Muscle of back (tissue), 13 donors: Measurements from ENCODE around the gene SLC9B1. TPM values are rescaled to one million over a fixed set of nuclear protein-coding genes. Genes with fewer than 3 reads are reported as not detected.
A peak's percentile ranks its signal among the peaks of the same experiment; 100 is the strongest.

Experiments
- DNase-seq, 3 donors: peaks; one replicate each; pipeline versions ENCODE4 v3.0.0 to v3.0.0-alpha.2; 2013
- long read RNA-seq, 9 donors: transcript quantifications; one replicate each; lab custom pipeline, GENCODE V29; 2026
- polyA plus RNA-seq, 10 donors: library from polyadenylated mRNA; unstranded; fragments of 120-200 nt; gene quantifications; one replicate each; pipeline ENCODE4 v1.2.1, GENCODE V29; 2013; ENCODE audit not compliant: insufficient read length in 10 of 10

Gene SLC9B1, protein sequence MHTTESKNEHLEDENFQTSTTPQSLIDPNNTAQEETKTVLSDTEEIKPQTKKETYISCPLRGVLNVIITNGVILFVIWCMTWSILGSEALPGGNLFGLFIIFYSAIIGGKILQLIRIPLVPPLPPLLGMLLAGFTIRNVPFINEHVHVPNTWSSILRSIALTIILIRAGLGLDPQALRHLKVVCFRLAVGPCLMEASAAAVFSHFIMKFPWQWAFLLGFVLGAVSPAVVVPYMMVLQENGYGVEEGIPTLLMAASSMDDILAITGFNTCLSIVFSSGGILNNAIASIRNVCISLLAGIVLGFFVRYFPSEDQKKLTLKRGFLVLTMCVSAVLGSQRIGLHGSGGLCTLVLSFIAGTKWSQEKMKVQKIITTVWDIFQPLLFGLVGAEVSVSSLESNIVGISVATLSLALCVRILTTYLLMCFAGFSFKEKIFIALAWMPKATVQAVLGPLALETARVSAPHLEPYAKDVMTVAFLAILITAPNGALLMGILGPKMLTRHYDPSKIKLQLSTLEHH
- 1 to 10 TPM; 1.0 to 2.7 (median 2.0) TPM for polyA plus RNA-seq
- long read RNA-seq, donor 1: 0 reads
- long read RNA-seq, donor 2: 0 reads
- long read RNA-seq, donor 3: 0 reads
- long read RNA-seq, donor 4: 0 reads
- long read RNA-seq, donor 5: 0 reads
- long read RNA-seq, donor 6: 0 reads
- long read RNA-seq, donor 7: 0 reads
- long read RNA-seq, donor 8: 0 reads
- long read RNA-seq, donor 9: 0 reads

DNA sequence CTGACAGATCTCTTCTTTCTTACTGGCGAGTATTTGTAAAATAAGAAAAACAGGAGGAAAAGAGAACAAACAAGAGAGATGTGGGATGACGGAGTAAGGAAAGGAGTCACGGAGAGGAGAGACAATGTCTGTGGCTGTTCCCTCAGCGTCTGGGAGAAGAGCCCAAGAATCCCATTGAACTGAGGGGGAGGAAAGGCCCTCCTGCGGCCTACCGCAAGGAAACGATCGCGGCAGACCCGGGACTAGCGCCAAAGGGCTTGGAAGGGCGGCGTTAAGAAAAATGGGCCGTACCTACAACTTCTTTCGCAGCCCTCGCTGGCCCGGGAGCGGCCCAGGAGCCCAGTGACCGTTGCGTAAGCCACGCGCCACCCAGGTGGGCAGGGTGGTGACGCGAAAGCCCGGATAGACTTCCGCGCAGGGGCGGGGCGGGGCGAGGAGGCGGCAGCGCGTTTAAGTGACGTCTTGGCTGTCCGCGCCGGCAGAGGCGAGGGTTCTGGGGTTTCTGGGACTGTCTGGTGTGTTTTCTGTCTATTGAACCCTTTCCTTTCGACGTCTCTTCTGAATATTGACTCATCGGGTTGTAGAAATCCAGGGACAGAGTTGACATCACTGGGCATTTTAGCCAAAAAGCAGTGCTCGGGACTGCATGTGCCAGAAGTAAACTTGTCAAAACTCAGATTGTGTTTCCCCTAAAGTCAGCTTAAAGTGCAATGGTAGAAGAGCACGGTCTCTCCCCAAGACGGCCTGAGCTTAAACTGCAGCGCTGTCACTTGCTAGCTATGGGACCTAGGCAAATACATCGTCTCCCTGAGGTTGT, at the start of gene SLC9B1:
Gene SLC9B1 (minus strand): TSS at position 398 of the 817 bp plus-strand sequence. CDS start 27,994 bp downstream, outside the sequence.
- DNase-seq: peak; percentile 95 to 98 (median 96)

DNA sequence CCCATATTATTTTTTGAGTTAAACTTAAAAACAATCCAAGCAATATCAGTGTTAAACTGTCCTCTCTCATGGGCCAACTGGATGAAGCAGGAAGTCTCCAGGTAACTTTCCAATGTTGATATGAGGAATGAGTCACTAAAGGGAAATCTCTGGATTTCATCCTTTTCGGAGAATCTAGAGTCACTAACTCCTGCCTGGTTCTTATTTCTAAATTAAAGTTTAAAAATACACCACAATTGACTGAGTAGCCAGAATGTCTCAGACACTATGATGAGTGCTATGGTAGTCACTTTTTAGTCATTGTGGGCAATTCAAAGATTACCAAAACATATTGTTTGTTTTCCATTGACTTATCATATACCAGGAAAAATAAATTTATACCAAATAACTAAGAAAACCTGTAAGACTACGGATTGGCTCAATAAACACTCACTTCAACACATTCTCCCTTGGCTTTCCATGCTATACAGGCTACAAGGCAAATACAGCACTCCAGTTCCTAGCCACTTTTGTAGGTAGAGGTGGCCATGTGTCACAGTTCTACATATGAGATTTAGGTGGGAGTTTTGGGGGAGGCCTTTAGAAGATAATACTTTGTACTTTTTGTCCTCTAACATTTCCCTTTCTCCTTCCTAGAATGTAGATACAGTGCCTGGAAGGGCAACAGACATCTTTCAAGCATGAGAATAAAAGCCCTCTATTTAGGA, 48.5 kb upstream of the SLC9B1 start:
- DNase-seq: no peak

DNA sequence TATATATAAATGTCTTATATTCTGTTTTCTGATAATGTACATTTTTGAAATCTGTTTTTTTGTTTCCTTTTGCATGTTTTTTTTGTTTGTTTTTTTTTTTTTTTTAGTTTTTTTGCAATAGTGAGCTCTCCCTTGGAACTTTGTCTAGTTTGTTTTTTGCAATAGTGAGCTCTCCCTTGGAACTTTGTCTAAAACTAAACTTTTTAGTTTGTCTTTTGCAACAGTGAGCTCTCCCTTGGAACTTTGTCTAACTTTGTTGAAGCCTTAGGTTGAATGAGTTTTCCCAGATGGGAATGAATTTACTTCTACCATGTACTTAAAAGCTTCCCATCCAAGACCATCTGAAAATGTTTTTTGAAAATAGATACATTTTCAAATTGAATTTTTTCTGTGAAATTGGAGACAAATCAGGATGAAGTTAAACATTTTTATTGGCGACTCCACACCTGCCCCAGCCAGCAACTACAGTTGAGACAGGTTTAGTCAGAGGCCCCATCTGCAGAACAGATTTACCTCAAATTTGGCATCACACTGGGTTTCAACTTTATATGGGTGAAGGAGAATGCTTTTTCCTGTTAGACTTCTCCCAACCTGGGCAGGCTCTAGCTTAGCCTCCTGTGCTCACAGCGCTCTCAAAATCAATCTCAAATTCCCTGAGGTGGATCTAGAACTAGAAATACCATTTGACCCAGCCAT, 41.1 kb upstream of the SLC9B1 start:
- no peak for DNase-seq

DNA sequence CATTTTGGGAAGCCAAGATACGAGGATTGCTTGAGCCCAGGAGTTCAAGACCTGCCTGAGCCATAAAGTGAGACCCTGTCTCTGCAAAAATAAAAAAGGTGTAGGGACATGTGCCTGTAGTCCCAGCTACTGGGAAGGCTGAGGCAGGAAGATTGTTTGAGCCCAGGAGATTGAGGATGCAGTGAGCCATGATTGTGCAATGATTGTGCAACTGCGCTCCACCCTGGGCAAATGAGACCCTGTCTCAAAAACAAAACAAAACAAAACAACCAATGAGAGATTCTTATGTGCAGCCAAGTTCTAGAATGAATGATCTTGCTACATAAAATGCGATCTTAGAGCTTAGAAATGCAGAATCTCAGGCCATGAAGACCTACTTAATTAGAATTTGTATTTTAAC, 34.5 kb upstream of the SLC9B1 start:
- DNase-seq: no peak

DNA sequence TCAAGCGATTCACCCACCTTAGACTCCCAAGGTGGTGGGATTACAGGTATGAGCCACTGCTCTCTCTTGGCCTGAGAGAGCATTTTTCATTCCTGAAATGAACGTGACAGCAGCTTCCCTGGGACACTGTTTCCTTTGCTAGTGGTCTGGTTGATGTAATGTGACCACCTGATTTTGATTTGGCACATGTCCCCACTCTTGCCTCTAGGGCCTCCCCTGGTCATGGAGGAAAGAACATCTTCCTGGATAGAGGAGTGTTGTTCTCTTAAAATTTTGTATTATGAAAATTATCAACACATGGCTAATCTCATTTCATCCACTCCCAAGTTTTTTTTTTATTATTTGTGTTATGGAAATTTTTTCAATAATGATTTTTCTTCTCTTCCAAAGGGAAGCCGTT, 33.3 kb upstream of the SLC9B1 start:
- DNase-seq: no peak

DNA sequence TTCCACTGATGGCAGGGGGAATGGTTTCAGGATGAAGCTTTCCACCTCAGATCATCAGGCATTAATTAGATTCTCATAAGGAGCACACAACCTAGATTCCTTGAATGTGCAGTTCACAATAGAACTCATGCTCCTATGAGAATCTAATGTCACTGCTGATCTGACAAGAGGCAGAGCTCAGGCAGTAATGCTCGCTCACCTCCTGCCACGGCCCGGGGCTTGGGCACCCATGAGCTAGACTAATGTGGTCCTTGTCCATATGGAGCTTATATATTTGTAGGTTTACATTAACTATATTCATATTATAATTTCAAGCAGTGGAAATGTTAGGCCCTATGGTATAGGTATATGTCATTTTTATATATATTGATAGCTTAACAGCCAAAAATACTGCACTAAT, 32.6 kb upstream of the SLC9B1 start:
- DNase-seq: no peak

DNA sequence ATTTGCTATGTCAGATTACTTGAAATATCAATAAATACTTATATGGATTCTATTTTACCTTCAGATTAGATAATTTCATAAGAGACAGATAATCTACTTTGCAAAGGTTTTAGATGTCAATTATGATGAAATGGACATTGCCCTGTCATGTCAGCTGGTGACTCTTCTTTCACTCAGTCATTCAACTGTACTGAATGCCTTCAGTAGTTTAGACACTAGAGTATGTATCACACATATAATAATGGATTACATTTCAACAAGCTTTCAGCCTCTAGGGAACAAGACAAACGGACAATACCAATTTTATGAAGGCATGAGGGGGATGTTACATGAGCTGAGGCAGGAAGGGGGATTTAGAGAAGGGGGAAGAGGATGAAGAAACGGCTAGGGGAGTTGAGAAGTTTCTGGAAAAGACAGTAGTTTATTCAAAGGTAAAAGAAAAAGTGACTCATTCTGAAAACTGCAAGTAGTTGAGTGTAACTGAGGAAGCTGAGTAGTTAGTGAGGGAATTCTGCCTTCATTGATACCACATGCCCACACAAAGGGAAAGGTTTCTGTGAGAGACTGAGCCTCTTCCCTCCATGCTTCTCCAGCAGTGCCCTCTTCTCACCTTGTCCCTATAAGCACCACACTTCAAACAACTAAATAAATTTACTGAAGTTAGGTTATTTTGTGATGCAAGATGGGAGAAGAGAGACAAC, 31.4 kb upstream of the SLC9B1 start:
- no peak for DNase-seq

DNA sequence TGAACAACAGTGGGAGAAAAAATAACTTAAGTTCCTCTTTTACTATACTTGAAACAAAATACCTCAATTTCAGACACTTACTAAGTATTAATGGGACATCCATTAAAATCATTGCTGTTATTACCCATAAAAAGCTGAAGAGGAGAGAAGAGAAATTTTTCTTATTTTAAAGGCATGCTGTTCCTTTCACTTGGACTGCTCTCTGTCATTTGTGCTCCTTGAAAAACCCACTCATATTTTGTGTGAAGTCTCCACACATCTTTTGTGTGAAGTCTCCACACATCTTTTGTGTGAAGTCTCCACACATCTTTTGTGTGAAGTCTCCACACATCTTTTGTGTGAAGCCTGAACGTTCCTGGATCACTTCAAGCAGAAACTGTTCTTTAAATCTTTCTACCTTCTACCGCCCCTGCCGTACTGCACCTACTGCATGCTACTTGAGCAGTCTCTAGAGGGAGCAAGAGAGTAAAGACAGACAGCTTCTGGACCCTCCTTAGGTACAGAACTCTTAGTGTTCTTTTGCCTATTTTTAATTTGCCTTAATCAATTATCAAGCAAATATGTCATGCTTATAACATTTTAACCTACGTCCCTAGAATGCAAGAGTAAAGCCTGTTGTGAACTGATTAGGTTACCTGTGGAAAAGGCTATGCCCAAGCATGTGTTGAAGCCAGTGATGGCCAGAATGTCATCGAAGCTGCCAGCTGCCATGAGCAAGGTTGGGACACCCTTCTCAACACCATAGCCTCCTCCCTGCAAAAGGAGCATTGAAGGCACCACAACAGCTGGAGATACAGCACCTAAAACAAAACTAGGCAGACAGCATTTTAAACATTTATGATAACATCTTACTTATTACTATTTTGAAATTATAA, 27.1 kb upstream of the SLC9B1 start:
- peak; percentile 17 to 42 (median 25) for DNase-seq

DNA sequence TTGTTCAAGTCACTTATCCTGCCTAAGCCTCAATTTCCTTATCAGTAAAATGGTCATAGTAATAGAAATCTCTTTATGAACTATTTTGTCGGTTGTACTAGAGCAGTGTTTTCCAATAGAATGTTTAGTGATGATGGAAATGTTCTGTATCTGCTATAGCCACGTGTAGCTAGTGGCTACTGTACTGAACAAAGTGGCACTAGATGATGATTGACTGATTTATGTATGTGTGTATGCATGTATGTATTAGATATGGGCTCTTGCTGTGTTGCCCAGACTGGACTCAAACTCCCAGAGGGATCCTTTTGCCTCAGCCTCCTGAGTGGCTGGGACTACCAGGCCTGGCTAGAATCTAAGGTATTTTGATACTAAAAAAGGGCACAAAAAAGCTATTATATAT, 24.7 kb upstream of the SLC9B1 start:
- no peak for DNase-seq

DNA sequence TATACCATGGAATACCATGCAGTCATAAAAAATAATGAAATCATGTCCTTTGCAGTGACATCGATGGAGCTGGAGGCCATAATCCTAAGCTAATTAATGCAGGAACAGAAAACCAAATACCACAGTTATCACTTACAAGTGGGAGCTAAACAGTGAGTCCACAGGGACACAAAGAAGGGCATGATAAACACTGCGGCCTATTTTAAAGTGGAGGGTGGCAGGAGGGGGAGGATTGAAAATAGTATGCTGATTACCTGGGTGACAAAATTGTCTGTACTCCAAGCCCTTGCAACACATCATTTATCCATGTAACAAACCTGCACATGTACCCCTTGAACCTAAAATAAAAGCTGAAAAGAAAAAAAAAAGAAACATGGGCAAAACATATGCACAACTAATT, 16.7 kb upstream of the SLC9B1 start:
- DNase-seq: no peak

DNA sequence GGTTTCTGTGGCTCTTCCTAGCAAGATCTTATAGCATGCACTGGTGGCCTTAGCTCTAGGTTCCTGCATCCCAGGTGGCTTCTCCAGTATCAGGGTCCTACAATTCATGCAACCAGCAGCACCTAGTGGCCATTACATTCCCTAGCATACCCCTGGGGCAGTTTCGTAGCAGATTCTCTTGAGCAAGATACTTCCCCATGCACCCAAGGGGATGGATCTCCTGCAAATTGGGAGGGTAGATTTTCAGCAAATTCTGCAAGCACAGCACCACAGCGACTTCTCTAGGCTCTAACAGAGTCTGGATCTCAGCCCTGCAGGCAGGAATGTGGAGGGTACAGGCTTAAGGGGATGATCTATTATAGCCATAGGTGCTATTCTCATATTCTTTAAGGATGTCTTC, 13.1 kb upstream of the SLC9B1 start:
- no peak for DNase-seq

DNA sequence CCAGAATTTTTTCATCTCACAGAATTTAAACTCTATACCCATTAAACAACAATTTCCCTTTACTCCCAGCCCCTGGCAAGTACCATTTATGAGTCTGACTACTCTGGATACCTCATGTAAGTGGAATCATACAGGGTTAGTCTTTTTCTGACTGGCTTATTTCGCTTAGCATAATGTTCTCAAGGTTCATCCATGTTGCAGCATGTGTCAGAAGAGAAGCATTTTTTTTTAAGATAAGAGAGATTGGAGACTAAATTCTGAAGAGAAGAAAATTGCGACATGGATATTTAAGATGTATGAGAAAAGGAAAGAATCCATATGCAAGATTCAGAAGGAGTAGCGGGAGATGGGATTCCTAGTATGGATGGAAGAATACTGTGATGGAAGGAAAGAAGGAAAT, 11.3 kb upstream of the SLC9B1 start:
- no peak for DNase-seq

DNA sequence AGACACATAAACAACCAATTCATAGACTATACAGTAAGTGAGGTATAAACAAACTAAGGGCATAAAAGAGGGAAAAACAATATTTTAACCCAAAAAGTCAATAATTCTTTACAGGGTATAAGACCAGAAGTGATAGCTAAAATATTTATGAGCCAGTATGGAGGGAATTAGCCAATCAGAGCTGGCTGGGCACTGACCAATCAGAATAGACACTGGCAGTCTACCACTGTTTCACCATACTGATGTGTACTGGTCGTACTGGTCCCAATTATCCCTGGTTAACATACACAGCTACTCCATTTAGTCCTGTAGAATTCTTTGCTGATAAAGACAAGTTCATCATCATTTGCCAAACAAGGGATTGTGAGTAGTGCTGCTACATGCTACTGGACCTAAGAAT, 9.8 kb upstream of the SLC9B1 start:
- DNase-seq: no peak

DNA sequence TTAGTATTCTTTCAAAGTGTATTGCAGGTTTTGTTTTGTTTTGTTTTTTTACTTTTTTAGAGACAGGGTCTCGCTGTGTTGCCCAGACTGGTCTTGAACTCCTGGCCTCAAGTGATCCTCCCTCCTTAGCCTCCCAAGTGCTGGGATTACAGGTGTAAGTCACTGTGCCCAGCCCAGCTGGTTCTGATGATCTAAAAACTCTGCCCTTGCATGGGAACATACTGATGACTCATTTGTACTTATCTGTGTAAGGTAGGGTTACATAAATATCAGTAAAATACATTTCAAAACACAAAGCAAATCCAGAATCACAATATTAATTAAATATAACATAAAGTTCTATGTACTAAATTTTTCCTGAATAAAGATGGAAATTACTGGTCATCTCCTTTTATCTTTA, 7.4 kb upstream of the SLC9B1 start:
- no peak for DNase-seq

DNA sequence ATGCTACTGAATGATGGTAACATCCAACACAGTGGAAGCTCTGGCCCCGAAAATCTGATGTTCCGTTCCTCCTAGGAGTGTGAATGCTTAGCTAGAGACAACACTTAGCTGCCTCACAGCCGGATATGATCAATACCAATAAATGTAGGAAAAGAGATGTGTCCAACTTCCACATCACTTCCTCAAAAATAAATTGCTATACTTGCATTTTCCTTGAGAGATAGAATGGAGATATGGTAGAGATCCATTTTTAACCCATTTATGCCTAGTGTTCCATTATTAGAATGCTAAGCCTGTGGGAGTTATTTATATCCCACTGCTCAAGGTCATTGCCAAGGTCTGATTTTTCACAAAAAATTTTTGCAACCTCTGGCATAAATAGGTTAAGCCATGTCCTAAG, 5.5 kb upstream of the SLC9B1 start:
- no peak for DNase-seq

DNA sequence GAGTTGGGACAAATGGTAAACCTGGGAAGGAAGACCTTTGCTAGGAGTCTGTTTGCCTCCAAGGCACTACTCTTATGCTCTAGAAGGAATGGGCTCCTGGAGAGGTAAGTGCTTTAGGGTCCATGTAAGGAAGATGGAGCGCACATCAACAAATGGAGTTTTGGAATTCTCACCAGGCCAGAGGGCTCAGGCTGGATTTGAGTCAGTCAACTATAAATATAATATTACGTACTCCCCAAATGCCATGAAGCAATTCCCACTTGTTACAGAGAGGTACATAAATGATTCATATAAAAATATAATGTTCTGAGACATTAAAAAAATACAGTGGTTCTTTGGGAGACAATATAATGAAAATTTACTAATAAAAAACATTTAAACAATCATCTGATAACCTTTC, 1.6 kb upstream of the SLC9B1 start:
- no peak for DNase-seq

DNA sequence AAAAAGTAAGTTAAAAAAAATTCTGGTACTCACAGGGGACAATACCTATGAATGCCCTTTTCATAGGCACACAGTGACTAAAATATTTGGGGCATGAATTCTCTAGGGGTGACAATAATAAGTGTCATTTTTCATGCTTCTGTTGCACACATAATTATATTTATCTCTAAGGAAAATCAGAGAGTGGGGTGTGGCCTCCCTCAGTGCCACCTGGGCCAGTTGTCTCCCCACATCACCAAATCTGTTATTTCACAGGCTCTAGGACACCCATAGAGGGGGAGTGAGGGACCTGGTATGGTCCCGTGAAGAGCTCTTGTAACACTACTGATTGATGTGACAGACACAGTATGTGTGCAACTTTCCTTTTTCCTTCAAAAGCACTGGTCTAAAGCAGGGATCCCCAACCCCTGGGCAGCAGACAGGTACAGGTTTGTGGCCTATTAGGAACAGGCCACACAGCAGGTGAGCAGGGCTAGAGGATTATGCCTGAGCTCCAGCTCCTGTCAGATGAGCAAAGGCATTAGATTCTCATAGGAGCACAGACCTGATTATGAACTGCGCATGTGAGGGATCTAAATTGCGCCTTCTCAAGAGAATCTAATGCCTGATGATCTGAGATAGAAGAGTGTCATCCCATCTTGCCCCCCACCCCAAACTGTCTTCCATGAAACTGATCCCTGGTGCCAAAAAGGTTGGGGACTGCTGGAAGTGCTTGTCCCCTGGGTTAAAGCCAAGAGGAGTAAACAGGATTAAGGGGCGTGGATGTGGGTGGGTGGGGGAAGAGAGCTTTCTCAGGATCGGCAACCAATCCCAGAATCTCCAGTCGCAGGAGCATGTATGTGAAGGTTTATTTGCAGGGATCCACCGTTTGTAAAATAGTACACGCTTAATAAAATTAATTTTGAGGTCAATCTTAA, 856 bp downstream of the SLC9B1 start:
- DNase-seq: no peak

DNA sequence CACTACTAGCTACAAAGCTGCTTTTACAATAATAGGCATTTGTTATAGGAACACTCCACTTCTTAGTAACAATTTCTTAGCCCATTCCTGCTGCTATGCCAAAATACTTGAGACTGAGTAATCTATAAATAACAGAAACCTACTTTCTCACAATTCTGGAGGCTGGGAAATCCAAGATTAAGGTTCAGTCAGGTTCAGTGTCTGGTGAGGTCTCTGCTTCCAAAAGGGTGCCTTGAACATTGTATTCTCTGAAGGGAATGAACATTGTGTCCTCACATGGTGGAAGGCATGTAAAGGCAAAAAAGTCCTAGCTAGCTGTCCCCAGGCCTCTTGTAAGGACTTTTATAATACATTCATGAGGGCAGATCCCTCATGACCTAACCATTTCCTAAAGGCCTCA, 7.0 kb downstream of the SLC9B1 start:
- no peak for DNase-seq
